HG03060 (cell line): Measurements from ENCODE around the gene DTX2.
"Not testable (repeated sequence)": the region's sequence is repeated elsewhere in the genome, so short reads cannot be mapped to it uniquely, and the experiment has no call there.

Experiments used
- ATAC-seq: cut with Tn5 transposase; IDR thresholded peaks from one replicate; pipeline ENCODE4 v1.9.1; 2021; ENCODE audit warnings: low read depth, moderate number of reproducible peaks; ENCODE audit not compliant: unreplicated experiment

Gene DTX2

GRCh38 chr7:76461464-76462101 lies at the start of gene DTX2:
DTX2 (plus strand) TSS chr7:76461709; CDS start chr7:76480510, 18,801 bp downstream.
- ATAC-seq, result peak; percentile 82

GRCh38 chr7:76412249-76412648 lies 49.3 kb upstream of the DTX2 start:
- ATAC-seq, result no peak

GRCh38 chr7:76417654-76418310 lies 43.7 kb upstream of the DTX2 start:
- not testable (repeated sequence) for ATAC-seq

GRCh38 chr7:76421097-76421496 lies 40.4 kb upstream of the DTX2 start:
- ATAC-seq, result not testable (repeated sequence)

- no peak for ATAC-seq
Measured at GRCh38 chr7:76423666-76424412, 37.7 kb upstream of the DTX2 start.

- ATAC-seq, result no peak
Measured at GRCh38 chr7:76424413-76425111, 36.9 kb upstream of the DTX2 start, which contains the start of gene ZP3. ZP3 (plus strand) TSS chr7:76424950; CDS start chr7:76424965, 15 bp downstream.

- ATAC-seq, result no peak
Measured at GRCh38 chr7:76425156-76425555, 36.4 kb upstream of the DTX2 start.

GRCh38 chr7:76425558-76425957 lies 36.0 kb upstream of the DTX2 start:
- not testable (repeated sequence) for ATAC-seq

- no peak for ATAC-seq
Measured at GRCh38 chr7:76426246-76426645, 35.3 kb upstream of the DTX2 start.

- no peak for ATAC-seq
Measured at GRCh38 chr7:76427635-76428034, 33.9 kb upstream of the DTX2 start.

- ATAC-seq, result no peak
Measured at GRCh38 chr7:76428149-76428823, 33.2 kb upstream of the DTX2 start.

GRCh38 chr7:76428868-76429805 lies 32.4 kb upstream of the DTX2 start:
- no peak for ATAC-seq

GRCh38 chr7:76430211-76430610 lies 31.3 kb upstream of the DTX2 start:
- ATAC-seq, result no peak

- ATAC-seq, result no peak
Measured at GRCh38 chr7:76430836-76431235, 30.7 kb upstream of the DTX2 start.

- not testable (repeated sequence) for ATAC-seq
Measured at GRCh38 chr7:76437873-76438272, 23.6 kb upstream of the DTX2 start.

- not testable (repeated sequence) for ATAC-seq
Measured at GRCh38 chr7:76439120-76439888, 22.2 kb upstream of the DTX2 start.

GRCh38 chr7:76440404-76440803 lies 21.1 kb upstream of the DTX2 start:
- not testable (repeated sequence) for ATAC-seq

GRCh38 chr7:76441792-76442191 lies 19.7 kb upstream of the DTX2 start:
- not testable (repeated sequence) for ATAC-seq
